Measurements from ENCODE around the gene PPP1R12C.

The PPP1R12C gene

GRCh38 chr19:55094456-55095259, 22.8 kb downstream of the PPP1R12C start:
- Mint-ChIP-seq H3K9me3 (no peaks in the 10 kb centered on the region), H3K27ac (no peak overlapping the region), H3K27me3 (peaks cover 3% of the 10 kb centered on the region in 2 donors), H3K4me1 (peaks cover 10 to 13% of the 10 kb centered on the region in 2 donors), H3K4me3 (no peak overlapping the region), H3K36me3 (peaks cover 46 to 52% of the 10 kb centered on the region in 2 donors)
- ATAC-seq (replicated peaks): no peak
- DNase-seq: no peak

- Mint-ChIP-seq H3K36me3 (peaks cover 52 to 58% of the 10 kb centered on the region in 2 donors), H3K27ac (no peak overlapping the region), H3K27me3 (peaks cover 23% of the 10 kb centered on the region in 2 donors), H3K4me3 (no peak overlapping the region), H3K4me1 (peaks cover 22 to 25% of the 10 kb centered on the region in 2 donors), H3K9me3 (no peaks in the 10 kb centered on the region)
- DNase-seq (no peak), ATAC-seq (replicated peaks) (no peak)
Measured at GRCh38 chr19:55092423-55093318, 24.8 kb downstream of the PPP1R12C start.

GRCh38 chr19:55091955-55092354, 25.5 kb downstream of the PPP1R12C start:
- Mint-ChIP-seq H3K27ac (no peak overlapping the region), H3K36me3 (peaks cover 51 to 58% of the 10 kb centered on the region in 2 donors), H3K4me3 (no peak overlapping the region), H3K27me3 (peaks cover 30% of the 10 kb centered on the region in 2 donors), H3K4me1 (peaks cover 26 to 30% of the 10 kb centered on the region in 2 donors), H3K9me3 (no peaks in the 10 kb centered on the region)
- DNase-seq (no peak), ATAC-seq (replicated peaks) (no peak)

GRCh38 chr19:55091126-55091910, 26.1 kb downstream of the PPP1R12C start:
- Mint-ChIP-seq H3K27ac (no peak overlapping the region), H3K36me3 (peaks cover 46 to 56% of the 10 kb centered on the region in 2 donors), H3K27me3 (peaks cover 31 to 32% of the 10 kb centered on the region in 2 donors), H3K9me3 (no peaks in the 10 kb centered on the region), H3K4me3 (no peak overlapping the region), H3K4me1 (peaks cover 26 to 31% of the 10 kb centered on the region in 2 donors)
- DNase-seq: no peak
- no peak for ATAC-seq (replicated peaks)

GRCh38 chr19:55090564-55090963, 26.9 kb downstream of the PPP1R12C start:
- Mint-ChIP-seq H3K9me3 (no peaks in the 10 kb centered on the region), H3K27me3 (peaks cover 37 to 39% of the 10 kb centered on the region in 2 donors), H3K27ac (peak overlapping the region; percentile 31), H3K4me3 (no peak overlapping the region), H3K4me1 (peaks cover 26 to 31% of the 10 kb centered on the region in 2 donors), H3K36me3 (peaks cover 46 to 53% of the 10 kb centered on the region in 2 donors)
- ATAC-seq (replicated peaks): no peak
- no peak for DNase-seq

GRCh38 chr19:55089342-55089944, 28.0 kb downstream of the PPP1R12C start:
- no peak for ATAC-seq (replicated peaks)
- H3K27me3 Mint-ChIP-seq: peaks cover 43 to 47% of the 10 kb centered on the region in 2 donors
- H3K27ac Mint-ChIP-seq: peak overlapping the region; percentile 44
- peak overlapping the region in 1 of 2 donors; percentile 25 for H3K4me3 Mint-ChIP-seq
- H3K4me1 Mint-ChIP-seq: peaks cover 26 to 31% of the 10 kb centered on the region in 2 donors
- DNase-seq: no peak
- peaks cover 38 to 46% of the 10 kb centered on the region in 2 donors for H3K36me3 Mint-ChIP-seq
- no peaks in the 10 kb centered on the region for H3K9me3 Mint-ChIP-seq

- Mint-ChIP-seq H3K4me1 (peaks cover 26 to 31% of the 10 kb centered on the region in 2 donors), H3K36me3 (peaks cover 38 to 46% of the 10 kb centered on the region in 2 donors), H3K27me3 (peaks cover 49 to 54% of the 10 kb centered on the region in 2 donors), H3K27ac (peak overlapping the region; percentile 44), H3K9me3 (no peaks in the 10 kb centered on the region), H3K4me3 (peak overlapping the region; percentile 66 to 68)
- DNase-seq: peak; percentile 56
- peak; percentile 35 to 43 for ATAC-seq (replicated peaks)
Measured at GRCh38 chr19:55088543-55089341, 28.7 kb downstream of the PPP1R12C start.

GRCh38 chr19:55088021-55088451, 29.4 kb downstream of the PPP1R12C start:
- peak overlapping the region; percentile 66 to 68 for H3K4me3 Mint-ChIP-seq
- DNase-seq: no peak
- H3K27me3 Mint-ChIP-seq: peaks cover 56 to 61% of the 10 kb centered on the region in 2 donors
- ATAC-seq (replicated peaks): no peak
- H3K27ac Mint-ChIP-seq: peak overlapping the region; percentile 60
- H3K36me3 Mint-ChIP-seq: peaks cover 38 to 46% of the 10 kb centered on the region in 2 donors
- H3K4me1 Mint-ChIP-seq: peaks cover 26 to 31% of the 10 kb centered on the region in 2 donors
- H3K9me3 Mint-ChIP-seq: no peaks in the 10 kb centered on the region

GRCh38 chr19:55087542-55087901, 29.9 kb downstream of the PPP1R12C start:
- DNase-seq: no peak
- peak; percentile 32 to 33 for ATAC-seq (replicated peaks)
- Mint-ChIP-seq H3K9me3 (peaks cover 0 to 3% of the 10 kb centered on the region in 2 donors), H3K27ac (peak overlapping the region; percentile 90), H3K4me1 (peaks cover 27 to 34% of the 10 kb centered on the region in 2 donors), H3K36me3 (peaks cover 36 to 41% of the 10 kb centered on the region in 2 donors), H3K27me3 (peaks cover 61 to 67% of the 10 kb centered on the region in 2 donors), H3K4me3 (peak overlapping the region; percentile 80 to 84)

- Mint-ChIP-seq H3K4me3 (peak overlapping the region; percentile 80 to 84), H3K9me3 (peaks cover 0 to 4% of the 10 kb centered on the region in 2 donors), H3K27ac (peak overlapping the region; percentile 90), H3K4me1 (peaks cover 31 to 40% of the 10 kb centered on the region in 2 donors), H3K36me3 (peaks cover 38 to 39% of the 10 kb centered on the region in 2 donors), H3K27me3 (peaks cover 67 to 72% of the 10 kb centered on the region in 2 donors)
- DNase-seq: peak; percentile 50
- ATAC-seq (replicated peaks): peak; percentile 69 to 72
Measured at GRCh38 chr19:55086730-55087541, 30.5 kb downstream of the PPP1R12C start.

- Mint-ChIP-seq H3K36me3 (peaks cover 36 to 37% of the 10 kb centered on the region in 2 donors), H3K4me3 (peak overlapping the region; percentile 25 to 84), H3K27me3 (peaks cover 74 to 81% of the 10 kb centered on the region in 2 donors), H3K27ac (peak overlapping the region; percentile 62), H3K4me1 (peaks cover 34 to 48% of the 10 kb centered on the region in 2 donors), H3K9me3 (peaks cover 0 to 4% of the 10 kb centered on the region in 2 donors)
- DNase-seq: no peak
- ATAC-seq (replicated peaks): no peak
Measured at GRCh38 chr19:55085923-55086715, 31.3 kb downstream of the PPP1R12C start.

Measured in stimulated activated naive B cell treated with anti-CD40 and anti-IgM and Interleukin-4, amounts not matched to agents 10 μg/mL and 1 μg/mL and 100 μg/mL, for 72 hours (primary cell).